Measurements from ENCODE around the gene MAP4K5. TPM values are rescaled to one million over a fixed set of nuclear protein-coding genes. Genes with fewer than 3 reads are reported as not detected.

The MAP4K5 gene
- total and polyA plus RNA-seq, 2 of the 13 experiments (the other 11 are each of a cell fraction or from before 2014, with no cell fraction given): 12.7 to 23.9 TPM

GRCh38 chr14:50397390-50398188, 134.8 kb downstream of the MAP4K5 start (continued):
- TF ChIP-seq ZHX1 (CRISPR knock-in tag; IDR thresholded peaks at IDR 0.05; ENCODE audit: low read depth): peak; percentile 28; the same call in 1 of the 2 replicates
- no peak for TF ChIP-seq HMGXB4 (CRISPR knock-in tag; IDR thresholded peaks at IDR 0.05; ENCODE audit: borderline replicate concordance in 1 of 2, low read depth in 1 of 2)
- no peak for TF ChIP-seq MZF1 (CRISPR knock-in tag; IDR thresholded peaks at IDR 0.05; ENCODE audit: borderline replicate concordance)

GRCh38 chr14:50396631-50397389, 135.6 kb downstream of the MAP4K5 start, which contains the start of gene CDKL1:
Gene CDKL1, minus strand, starts transcription at chr14:50396881. Its CDS starts 1,013 bp downstream, at chr14:50395868.
- no peaks in the 10 kb centered on the region for H3K79me2 ChIP-seq (ENCODE audit: insufficient read depth, low read length)
- no peaks in the 10 kb centered on the region for H3K27me3 ChIP-seq (ENCODE audit: control insufficient read depth in 1 of 2, insufficient read depth in 2 of 2, low read length in 2 of 2)
- DNase-seq (ENCODE audit: low spot score) (peak; percentile 32), FAIRE-seq (peak; percentile 4), ATAC-seq (peak; percentile 88)
- no peaks in the 10 kb centered on the region for H3K36me3 ChIP-seq (replicated peaks in 1 of 2; ENCODE audit: control insufficient read depth in 1 of 2, insufficient read depth in 2 of 2, low read length in 2 of 2)
- ChIA-PET POLR2A (interaction anchor here (1.2 to 1.4 kb wide), 2 partner anchors 76 to 84 kb away, joined by 4 to 5 read pairs; partner anchors contain the start of genes DMAC2L and L2HGDH), CTCF (ENCODE audit: low intra/inter-chr PET ratio, low total read pairs) (no interaction called here)
- peak within 1 kb of the TSS; percentile 51 for H2AFZ ChIP-seq (ENCODE audit: low read length)
- WGBS (ENCODE audit: low lambda C conversion rate): under 1% methylated on average over 24 of the region's 77 CpGs
- peak within 1 kb of the TSS; percentile 53 for H3K27ac ChIP-seq (ENCODE audit: extremely low read length, insufficient read depth, low read length)
- peak within 1 kb of the TSS; percentile 61 to 73 (median 61) for H3K4me3 ChIP-seq (replicated peaks in 1 of 3; ENCODE audit: insufficient read depth in 1 of 3, low read depth in 2 of 3, low read length in 3 of 3)
- TSS peak; percentile 46 for BruUV-seq (replicated peaks)
- H3K4me1 ChIP-seq (ENCODE audit: insufficient read depth, low read length): peaks cover 46% of the 10 kb centered on the region
- H3K9ac ChIP-seq (ENCODE audit: insufficient read depth, low read depth, low read length): peak within 1 kb of the TSS; percentile 63
- peak within 1 kb of the TSS; percentile 96 for H3K4me2 ChIP-seq (ENCODE audit: low read depth, low read length)
- no peaks in the 10 kb centered on the region for H3K9me3 ChIP-seq (ENCODE audit: low read length)
- H4K20me1 ChIP-seq (ENCODE audit: insufficient read depth, low read length): no peaks in the 10 kb centered on the region
- intact Hi-C loops (cut with micrococcal nuclease; ENCODE audit: unreplicated experiment) (loop anchor here (5.0 kb wide), 2 partner anchors 45 to 75 kb away; no protein-coding TSS in a partner anchor), in situ Hi-C loops (cut with HindIII; ENCODE audit: extremely low pct_ligation_motif_present, low pct_unique_long_range_greater_than_20kb) (no loop called here)
- TF ChIP-seq ZNF282 (IDR thresholded peaks at IDR 0.05; ENCODE audit: partially characterized antibody) (no peak), RFXAP (CRISPR knock-in tag; IDR thresholded peaks at IDR 0.05; ENCODE audit: borderline replicate concordance) (peak; percentile 82), ZNF337 (CRISPR knock-in tag; IDR thresholded peaks at IDR 0.05; ENCODE audit: borderline replicate concordance, low read depth) (no peak), ZNF569 (CRISPR knock-in tag; IDR thresholded peaks at IDR 0.05; ENCODE audit: borderline replicate concordance) (no peak), MXD1 (CRISPR knock-in tag; IDR thresholded peaks at IDR 0.05) (peak; percentile 58; the same call in 1 of the 2 replicates), TBX3 (IDR thresholded peaks at IDR 0.05; ENCODE audit: borderline replicate concordance) (no peak), ZNF121 (CRISPR knock-in tag; IDR thresholded peaks at IDR 0.05) (no peak), CREB3 (CRISPR knock-in tag; IDR thresholded peaks at IDR 0.05) (no peak; the same call in 1 of the 2 replicates), NCOA2 (CRISPR knock-in tag; IDR thresholded peaks at IDR 0.05) (no peak; the same call in 1 of the 2 replicates), DR1 (CRISPR knock-in tag; IDR thresholded peaks at IDR 0.05) (no peak; the same call in 1 of the 2 replicates)
